NCI-H146 (cell line): ENCODE data around the gene SIRPG.

Experiments
- DNase-seq: peaks from one replicate; lab custom pipeline; 2025; lab: John Stamatoyannopoulos, UW

Gene SIRPG

DNA sequence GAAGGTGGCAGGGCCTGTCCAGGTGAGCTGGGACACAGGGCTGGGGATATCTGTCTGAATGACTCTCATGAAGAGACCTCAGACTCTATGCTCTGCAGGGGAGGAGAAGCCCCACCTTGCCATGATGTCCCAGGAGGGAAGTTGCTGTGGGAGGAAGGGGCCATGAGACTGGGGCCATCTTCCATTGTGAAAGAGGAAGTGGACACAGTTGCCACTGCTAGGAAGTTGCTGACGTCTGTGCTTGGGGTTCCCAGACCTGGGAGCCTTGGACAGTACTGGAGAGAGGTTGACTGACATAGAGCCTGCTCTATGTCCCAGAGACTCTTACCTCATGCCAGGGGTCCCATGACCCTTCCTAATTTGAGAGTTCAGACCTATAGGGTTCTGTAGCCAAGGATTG is 62.2 kb downstream of the SIRPG start:
- DNase-seq = no peak

DNA sequence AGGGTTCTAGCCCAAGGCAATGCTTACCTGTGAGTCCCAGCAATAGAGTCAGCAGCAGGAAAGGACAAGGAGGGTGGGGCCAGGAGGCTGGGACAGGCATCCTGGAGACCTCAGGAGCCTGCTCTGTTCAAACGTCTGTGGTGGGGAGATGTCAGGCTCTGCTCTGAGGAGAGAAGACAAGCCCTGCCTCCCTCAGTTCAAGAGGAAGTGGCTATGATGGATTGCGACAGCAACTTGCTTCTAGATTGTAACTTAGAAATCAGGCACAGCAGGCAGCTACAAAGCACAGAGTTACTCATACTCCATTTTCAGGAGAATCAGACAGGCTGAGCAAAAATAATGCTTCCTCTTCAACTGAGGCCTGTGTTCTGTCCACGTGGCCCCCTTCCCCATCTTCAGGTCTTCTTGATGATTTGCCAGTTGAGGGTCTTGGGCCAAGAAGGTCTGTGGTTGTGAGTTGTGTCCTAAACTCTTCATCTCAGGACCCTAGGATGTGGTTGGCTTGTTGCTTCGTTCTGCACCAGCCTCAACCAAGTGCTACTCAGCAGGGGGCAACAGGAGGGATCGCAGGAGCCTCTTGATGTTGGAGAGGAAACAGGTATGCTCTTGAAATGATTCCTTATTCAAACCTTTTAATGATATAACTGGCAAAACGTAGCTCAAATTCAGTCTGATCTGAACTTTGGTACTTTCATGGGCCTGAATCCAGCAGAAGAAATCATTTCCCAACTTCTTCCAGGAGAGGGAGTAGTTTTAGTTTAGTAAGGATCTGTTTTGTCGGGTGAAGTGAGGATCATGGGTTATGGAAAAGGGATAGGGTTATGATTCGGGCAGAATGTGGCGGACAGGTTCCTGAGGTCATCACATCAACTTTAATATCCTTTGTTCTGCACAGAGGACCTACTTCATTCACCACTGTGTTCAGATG is 68.8 kb downstream of the SIRPG start:
- DNase-seq = no peak

DNA sequence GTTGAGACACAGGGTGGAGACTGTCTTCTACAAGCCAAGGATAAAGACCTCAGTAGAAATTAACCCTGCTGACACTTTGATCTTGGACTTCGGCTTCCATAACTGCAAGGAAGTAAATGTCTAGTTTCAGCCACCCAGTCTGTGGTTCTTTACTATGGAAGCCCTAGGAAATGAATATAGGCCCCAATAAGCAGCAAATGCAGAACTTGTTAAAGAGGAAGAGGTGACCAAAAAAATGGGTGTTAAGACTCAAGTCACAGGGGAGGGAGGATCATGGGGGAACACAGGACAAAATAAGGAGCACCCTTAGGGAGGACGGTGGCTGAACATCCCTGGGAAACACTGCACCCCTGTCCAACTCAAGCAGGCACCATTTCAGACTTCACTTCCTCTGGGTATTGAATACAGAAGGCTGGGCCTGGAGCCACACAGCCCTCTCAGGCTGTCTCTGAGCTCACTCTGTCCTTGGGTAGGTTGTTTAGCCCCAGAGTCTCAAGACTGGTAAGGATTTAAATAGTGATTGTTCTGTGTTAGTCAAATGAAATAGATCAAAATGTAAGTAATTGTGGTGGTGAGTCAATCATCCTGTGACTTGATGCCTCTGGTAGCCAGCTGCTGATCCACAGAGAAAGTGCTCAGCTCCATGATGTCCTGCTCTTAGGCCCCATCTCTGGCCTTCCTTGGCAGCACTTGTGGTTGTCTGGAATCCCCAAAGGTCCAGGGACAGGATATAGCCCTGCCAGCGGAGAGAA is 69.6 kb downstream of the SIRPG start:
- no peak for DNase-seq

DNA sequence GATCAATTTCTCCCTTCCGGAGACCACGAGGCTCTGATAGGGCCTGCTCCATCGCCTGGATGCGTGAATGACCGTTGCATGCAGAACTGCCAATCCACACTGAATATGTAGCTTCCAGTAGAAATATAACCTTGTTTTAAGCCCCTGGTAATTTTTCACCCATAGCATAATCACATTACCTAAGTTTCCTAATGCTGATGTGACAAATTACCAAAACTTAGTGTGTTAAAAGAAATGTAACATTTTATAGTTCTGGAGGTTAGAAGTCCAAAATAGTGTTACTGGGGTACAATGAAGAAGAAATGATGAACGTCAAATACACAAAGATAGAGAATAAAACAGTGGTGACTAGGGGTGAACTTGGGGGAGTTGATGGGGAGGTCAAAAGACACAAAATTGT is 78.1 kb downstream of the SIRPG start:
- no peak for DNase-seq
